Measurements from ENCODE around the gene SGTA.

DNA sequence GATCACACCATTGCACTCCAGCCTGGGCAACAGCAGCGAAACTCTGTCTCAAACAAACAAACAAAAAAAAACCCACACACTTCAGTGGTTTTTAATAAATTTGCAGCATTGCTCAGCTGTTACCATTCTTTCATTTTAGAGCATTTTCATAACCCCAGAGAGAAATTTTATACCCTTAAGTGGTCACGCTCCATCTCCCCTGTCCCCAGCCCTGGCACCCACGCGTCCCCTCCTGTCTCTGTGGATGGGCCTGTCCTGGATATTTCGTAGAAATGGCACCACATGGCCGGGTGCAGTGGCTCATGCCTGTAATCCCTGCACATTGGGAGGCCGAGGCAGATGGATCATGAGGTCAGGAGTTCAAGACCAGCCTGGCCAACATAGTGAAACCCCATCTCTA lies 10.1 kb upstream of the SGTA start:
- TF ChIP-seq, protein P1, sequence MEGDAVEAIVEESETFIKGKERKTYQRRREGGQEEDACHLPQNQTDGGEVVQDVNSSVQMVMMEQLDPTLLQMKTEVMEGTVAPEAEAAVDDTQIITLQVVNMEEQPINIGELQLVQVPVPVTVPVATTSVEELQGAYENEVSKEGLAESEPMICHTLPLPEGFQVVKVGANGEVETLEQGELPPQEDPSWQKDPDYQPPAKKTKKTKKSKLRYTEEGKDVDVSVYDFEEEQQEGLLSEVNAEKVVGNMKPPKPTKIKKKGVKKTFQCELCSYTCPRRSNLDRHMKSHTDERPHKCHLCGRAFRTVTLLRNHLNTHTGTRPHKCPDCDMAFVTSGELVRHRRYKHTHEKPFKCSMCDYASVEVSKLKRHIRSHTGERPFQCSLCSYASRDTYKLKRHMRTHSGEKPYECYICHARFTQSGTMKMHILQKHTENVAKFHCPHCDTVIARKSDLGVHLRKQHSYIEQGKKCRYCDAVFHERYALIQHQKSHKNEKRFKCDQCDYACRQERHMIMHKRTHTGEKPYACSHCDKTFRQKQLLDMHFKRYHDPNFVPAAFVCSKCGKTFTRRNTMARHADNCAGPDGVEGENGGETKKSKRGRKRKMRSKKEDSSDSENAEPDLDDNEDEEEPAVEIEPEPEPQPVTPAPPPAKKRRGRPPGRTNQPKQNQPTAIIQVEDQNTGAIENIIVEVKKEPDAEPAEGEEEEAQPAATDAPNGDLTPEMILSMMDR (IDR thresholded peaks at IDR 0.05 in 2 of 3, conservative IDR thresholded peaks at IDR 0.05 in 1 of 3; ENCODE audit: borderline replicate concordance in 1 of 3, insufficient read depth in 1 of 3, low read depth in 2 of 3, low read length in 2 of 3), result no peak
- TF ChIP-seq RAD21 (IDR thresholded peaks at IDR 0.05; ENCODE audit: low read depth) (no peak), POLR2A (IDR thresholded peaks at IDR 0.05; ENCODE audit: borderline replicate concordance, extremely low read depth, insufficient read depth, insufficient read length) (no peak), POLR2AphosphoS5 (IDR thresholded peaks at IDR 0.05; ENCODE audit: low read depth, low read length) (no peak), EZH2 (IDR thresholded peaks at IDR 0.05) (no peak), JUND (IDR thresholded peaks at IDR 0.05) (no peak), YY1 (IDR thresholded peaks at IDR 0.05; ENCODE audit: extremely low read depth, insufficient replicate concordance, low read depth, low read length) (no peak)
- TF ChIP-seq, protein P2, sequence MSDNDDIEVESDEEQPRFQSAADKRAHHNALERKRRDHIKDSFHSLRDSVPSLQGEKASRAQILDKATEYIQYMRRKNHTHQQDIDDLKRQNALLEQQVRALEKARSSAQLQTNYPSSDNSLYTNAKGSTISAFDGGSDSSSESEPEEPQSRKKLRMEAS (IDR thresholded peaks at IDR 0.05), result no peak

All from HCT116 (cell line).